Natural killer cell (primary cell): Measurements from ENCODE around the gene NSF. TPM values are rescaled to one million over a fixed set of nuclear protein-coding genes. Genes with fewer than 3 reads are reported as not detected.
"Not testable (repeated sequence)": the region's sequence is repeated elsewhere in the genome, so short reads cannot be mapped to it uniquely, and the experiment has no call there.

ENCODE experiments used
- ATAC-seq, 3 donors: fragments of 150-1000 bp in 2 of 3; fragments of 200-7000 bp in 1 of 3; cut with Tn5 transposase; 1 replicate in 1 of 3; 2 replicates in 2 of 3; pipeline ENCODE4 v1.10.0; 2021; ENCODE audit warnings: mild to moderate bottlenecking in 2 of 3, moderate library complexity in 2 of 3
- DNase-seq, 2 donors: peaks; one replicate each; pipeline versions ENCODE4 v3.0.0 to v3.0.0-alpha.2; 2013 to 2021; ENCODE audit warnings: mixed read lengths in 1 of 2
- H3K27ac ChIP-seq: one replicate; pipeline ENCODE4 v1.5.1; 2013; ENCODE audit warnings: mild to moderate bottlenecking, low read length
- H3K27me3 ChIP-seq: one replicate; pipeline ENCODE4 v1.6.1; 2013; ENCODE audit warnings: low read length; ENCODE audit not compliant: control insufficient read depth, insufficient read depth
- H3K36me3 ChIP-seq: one replicate; pipeline ENCODE4 v1.6.1; 2013; ENCODE audit warnings: low read length; ENCODE audit not compliant: control insufficient read depth, insufficient read depth
- H3K4me1 ChIP-seq: one replicate; pipeline ENCODE4 v1.6.1; 2013; ENCODE audit warnings: low read length; ENCODE audit not compliant: control insufficient read depth, insufficient read depth
- H3K4me3 ChIP-seq: one replicate; pipeline ENCODE4 v1.5.1; 2013; ENCODE audit warnings: low read length
- H3K9me3 ChIP-seq: one replicate; pipeline ENCODE4 v1.6.1; 2013; ENCODE audit warnings: low read length; ENCODE audit not compliant: control insufficient read depth, insufficient read depth
- H3K27ac Mint-ChIP-seq, 2 donors: one replicate each; pipeline ENCODE4 v1.8.0; 2022; ENCODE audit warnings: mild to moderate bottlenecking in 2 of 2, mixed read lengths in 2 of 2, moderate library complexity in 1 of 2
- H3K27me3 Mint-ChIP-seq, 2 donors: one replicate each; pipeline ENCODE4 v1.8.0; 2022; ENCODE audit warnings: low read depth in 2 of 2, mixed read lengths in 2 of 2
- H3K36me3 Mint-ChIP-seq: one replicate; pipeline ENCODE4 v1.8.0; 2022; ENCODE audit warnings: mixed read lengths
- H3K4me1 Mint-ChIP-seq, 2 donors: one replicate each; pipeline ENCODE4 v1.8.0; 2022; ENCODE audit warnings: mixed read lengths in 2 of 2
- H3K4me3 Mint-ChIP-seq: one replicate; pipeline ENCODE4 v1.8.0; 2022; ENCODE audit warnings: mild to moderate bottlenecking, moderate library complexity, mixed read lengths
- H3K9me3 Mint-ChIP-seq, 2 donors: one replicate each; pipeline ENCODE4 v1.8.0; 2022; ENCODE audit warnings: mixed read lengths in 2 of 2
- CTCF ChIP-seq: fragments of 200-600 bp; IDR thresholded peaks from one replicate; pipeline ENCODE4 v1.8.0; 2022; ENCODE audit warnings: antibody characterized with exemption
- WGBS: methylation state at CpG from one replicate; pipeline ENCODE4 v1.1.7; 2013; ENCODE audit warnings: missing lambda C conversion rate; ENCODE audit not compliant: insufficient coverage; 5-methylcytosine and 5-hydroxymethylcytosine counted together
- intact Hi-C: fragments of 100-400 bp; cut with micrococcal nuclease; formaldehyde crosslinking; loops from one replicate; pipeline ENCODE4 v1.14.2; 2022
- total RNA-seq, 4 donors: library from RNA; stranded (reverse); fragments of 120-200 nt in 1 of 4; gene quantifications; one replicate each; pipeline versions ENCODE4 v1.2.3 to v1.2.4, GENCODE V29; 2013 to 2022

The NSF gene
- total RNA-seq, 3 donors from 2014 or later (not counting 1 experiment from before 2014, with no cell fraction given): 32.2 to 45.1 (median 39.9) TPM

- intact Hi-C loops: no loop called here
- H3K9me3 ChIP-seq: no peaks in the 10 kb centered on the region
- Mint-ChIP-seq H3K36me3 (peaks cover 11% of the 10 kb centered on the region), H3K27me3 (no peaks in the 10 kb centered on the region), H3K4me1 (peaks cover 9 to 15% of the 10 kb centered on the region in 2 donors), H3K27ac (no peak overlapping the region), H3K4me3 (no peak overlapping the region), H3K9me3 (no peaks in the 10 kb centered on the region)
- H3K4me3 ChIP-seq: no peak overlapping the region
- peaks cover 70% of the 10 kb centered on the region for H3K36me3 ChIP-seq
- no peaks in the 10 kb centered on the region for H3K4me1 ChIP-seq
- no peak overlapping the region for H3K27ac ChIP-seq
- H3K27me3 ChIP-seq: no peaks in the 10 kb centered on the region
- no peak for ATAC-seq
- TF ChIP-seq CTCF: no peak
- 100% methylated on average over 2 of the region's 3 CpGs for WGBS
- no peak for DNase-seq
Observed at GRCh38 chr17:46753776-46754175, 163.3 kb downstream of the NSF start.

GRCh38 chr17:46756081-46756735 is 165.7 kb downstream of the NSF start:
- Mint-ChIP-seq H3K9me3 (no peaks in the 10 kb centered on the region), H3K27ac (peak overlapping the region in 1 of 2 donors; percentile 67), H3K4me1 (peaks cover 9 to 15% of the 10 kb centered on the region in 2 donors), H3K4me3 (no peak overlapping the region), H3K36me3 (peaks cover 11% of the 10 kb centered on the region), H3K27me3 (no peaks in the 10 kb centered on the region)
- no peak for DNase-seq
- TF ChIP-seq CTCF: no peak
- H3K36me3 ChIP-seq: peaks cover 54% of the 10 kb centered on the region
- H3K27ac ChIP-seq: peak overlapping the region; percentile 27
- intact Hi-C loops: no loop called here
- H3K4me3 ChIP-seq: no peak overlapping the region
- no peaks in the 10 kb centered on the region for H3K27me3 ChIP-seq
- ATAC-seq: peak in 1 of 3 donors; percentile 29
- H3K9me3 ChIP-seq: no peaks in the 10 kb centered on the region
- no peaks in the 10 kb centered on the region for H3K4me1 ChIP-seq
- WGBS: 85% methylated on average over 3 of the region's 4 CpGs

GRCh38 chr17:46756861-46757260 is 166.4 kb downstream of the NSF start:
- no peaks in the 10 kb centered on the region for H3K9me3 ChIP-seq
- no peak for ATAC-seq
- Mint-ChIP-seq H3K27me3 (no peaks in the 10 kb centered on the region), H3K4me1 (peaks cover 9 to 15% of the 10 kb centered on the region in 2 donors), H3K36me3 (peaks cover 11% of the 10 kb centered on the region), H3K27ac (peak overlapping the region in 1 of 2 donors; percentile 67), H3K4me3 (peak overlapping the region; percentile 25), H3K9me3 (no peaks in the 10 kb centered on the region)
- H3K4me1 ChIP-seq: no peaks in the 10 kb centered on the region
- 69% methylated on average over 1 of the region's 2 CpGs for WGBS
- no peak overlapping the region for H3K4me3 ChIP-seq
- no peak overlapping the region for H3K27ac ChIP-seq
- intact Hi-C loops: no loop called here
- DNase-seq: no peak
- TF ChIP-seq CTCF: no peak
- no peaks in the 10 kb centered on the region for H3K27me3 ChIP-seq
- H3K36me3 ChIP-seq: peaks cover 48% of the 10 kb centered on the region

- peaks cover 41% of the 10 kb centered on the region for H3K36me3 ChIP-seq
- Mint-ChIP-seq H3K4me1 (peaks cover 9 to 15% of the 10 kb centered on the region in 2 donors), H3K27ac (peak overlapping the region in 1 of 2 donors; percentile 67), H3K36me3 (peaks cover 11% of the 10 kb centered on the region)
- H3K9me3 Mint-ChIP-seq, intact Hi-C loops, H3K27ac ChIP-seq, ATAC-seq, H3K9me3 ChIP-seq, H3K27me3 ChIP-seq, H3K27me3 Mint-ChIP-seq, H3K4me1 ChIP-seq, DNase-seq, H3K4me3 Mint-ChIP-seq, H3K4me3 ChIP-seq: not testable (repeated sequence)
- 97% methylated on average over 4 of the region's 4 CpGs for WGBS
Observed at GRCh38 chr17:46757588-46757987, 167.1 kb downstream of the NSF start.
